GM12875 (cell line): ENCODE measurements around the gene ITPR3.

Experiments used
- H3K4me3 ChIP-seq: one replicate; pipeline ENCODE4 v1.5.1; 2011; ENCODE audit warnings: low read depth, low read length, control low read depth
- TF ChIP-seq, protein P1 (sequence below): IDR thresholded peaks from 2 replicates; pipeline ENCODE4 v1.5.1; 2011; ENCODE audit warnings: low read depth, mild to moderate bottlenecking, control low read depth, inconsistent platforms, low read length, moderate library complexity, borderline replicate concordance; ENCODE audit not compliant: insufficient read depth

The ITPR3 gene

DNA sequence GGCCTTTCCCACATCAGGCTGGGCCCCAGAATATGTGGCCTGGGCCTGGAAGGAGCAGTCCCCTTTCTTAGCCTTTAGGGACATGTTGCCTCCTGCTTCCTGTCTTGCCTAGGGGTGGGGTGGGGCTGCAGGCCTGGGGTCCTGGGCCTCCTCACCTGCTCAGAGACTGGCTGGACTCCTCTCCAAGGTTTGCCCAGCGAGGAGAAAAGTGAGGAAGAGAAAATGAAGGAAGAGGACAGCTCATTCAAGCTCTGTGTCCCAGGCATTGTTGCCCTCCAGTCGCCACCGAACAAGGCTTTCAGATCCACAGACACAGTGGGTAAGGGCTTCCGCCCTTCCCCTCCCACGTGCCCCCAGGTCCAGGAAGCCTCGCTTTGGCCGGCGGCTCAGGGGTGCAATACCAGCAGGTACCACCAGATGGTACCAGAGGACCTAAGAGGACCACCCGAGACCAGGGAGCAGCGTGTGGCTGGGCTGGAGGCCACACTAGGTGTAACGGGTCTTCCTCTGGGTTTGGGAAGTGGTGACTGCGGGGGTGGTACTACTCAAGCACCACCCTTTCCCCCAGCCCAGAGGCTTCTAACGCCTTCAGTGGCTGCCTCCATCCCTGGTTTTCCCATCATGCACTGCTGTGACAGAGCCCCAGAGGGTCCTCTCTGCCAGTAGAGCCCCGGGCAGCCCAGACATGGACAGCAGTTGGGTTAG lies 35.6 kb upstream of the ITPR3 start:
- TF ChIP-seq, protein P1, sequence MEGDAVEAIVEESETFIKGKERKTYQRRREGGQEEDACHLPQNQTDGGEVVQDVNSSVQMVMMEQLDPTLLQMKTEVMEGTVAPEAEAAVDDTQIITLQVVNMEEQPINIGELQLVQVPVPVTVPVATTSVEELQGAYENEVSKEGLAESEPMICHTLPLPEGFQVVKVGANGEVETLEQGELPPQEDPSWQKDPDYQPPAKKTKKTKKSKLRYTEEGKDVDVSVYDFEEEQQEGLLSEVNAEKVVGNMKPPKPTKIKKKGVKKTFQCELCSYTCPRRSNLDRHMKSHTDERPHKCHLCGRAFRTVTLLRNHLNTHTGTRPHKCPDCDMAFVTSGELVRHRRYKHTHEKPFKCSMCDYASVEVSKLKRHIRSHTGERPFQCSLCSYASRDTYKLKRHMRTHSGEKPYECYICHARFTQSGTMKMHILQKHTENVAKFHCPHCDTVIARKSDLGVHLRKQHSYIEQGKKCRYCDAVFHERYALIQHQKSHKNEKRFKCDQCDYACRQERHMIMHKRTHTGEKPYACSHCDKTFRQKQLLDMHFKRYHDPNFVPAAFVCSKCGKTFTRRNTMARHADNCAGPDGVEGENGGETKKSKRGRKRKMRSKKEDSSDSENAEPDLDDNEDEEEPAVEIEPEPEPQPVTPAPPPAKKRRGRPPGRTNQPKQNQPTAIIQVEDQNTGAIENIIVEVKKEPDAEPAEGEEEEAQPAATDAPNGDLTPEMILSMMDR: peak; percentile 87
- H3K4me3 ChIP-seq: no peak overlapping the region

DNA sequence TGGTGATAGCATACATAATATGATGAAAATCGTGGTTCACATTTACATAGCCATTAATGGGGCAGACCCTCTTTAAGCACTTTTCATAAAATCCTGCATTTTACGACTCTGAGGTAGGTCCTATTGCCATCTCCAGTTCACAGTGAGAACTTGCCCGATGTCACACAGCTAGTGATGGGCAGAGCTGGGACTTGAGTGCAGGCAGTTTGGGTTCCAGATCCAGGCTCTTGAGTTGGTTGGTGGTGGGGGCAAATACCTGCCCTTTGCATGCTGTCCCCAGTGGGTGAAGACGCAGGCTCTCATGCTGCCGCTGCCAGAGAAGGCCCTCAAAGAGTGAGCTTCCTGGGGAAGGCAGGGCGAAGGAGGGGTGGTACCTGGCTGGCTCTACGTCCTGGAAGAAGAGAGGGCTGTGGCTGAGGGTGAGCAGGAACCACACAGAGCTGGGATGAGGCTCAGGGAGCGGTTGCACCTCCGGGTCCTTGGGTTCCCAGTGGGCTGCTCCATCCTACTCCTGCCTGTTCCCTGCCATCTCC lies 34.9 kb upstream of the ITPR3 start:
- TF ChIP-seq, protein P1: no peak
- H3K4me3 ChIP-seq: no peak overlapping the region

DNA sequence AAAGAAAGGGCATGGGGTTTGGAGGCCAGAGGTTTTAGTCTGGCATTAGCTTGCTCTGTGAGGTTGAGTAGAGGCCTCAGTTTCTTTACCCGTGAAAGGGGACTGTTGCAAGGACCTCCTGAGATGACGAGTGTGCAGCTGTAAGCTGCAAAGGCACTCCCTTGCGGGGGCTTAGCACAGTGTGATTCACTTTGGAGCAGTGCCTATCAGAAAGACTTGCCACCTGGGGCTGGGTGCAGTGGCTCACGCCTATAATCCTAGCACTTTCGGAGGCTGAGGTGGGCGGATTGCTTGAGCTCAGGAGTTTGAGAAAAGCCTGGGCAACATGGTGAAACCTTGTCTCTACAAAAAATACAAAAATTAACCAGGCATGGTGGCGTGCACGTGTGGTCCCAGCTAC lies 33.6 kb upstream of the ITPR3 start:
- no peak overlapping the region for H3K4me3 ChIP-seq
- TF ChIP-seq, protein P1: no peak

DNA sequence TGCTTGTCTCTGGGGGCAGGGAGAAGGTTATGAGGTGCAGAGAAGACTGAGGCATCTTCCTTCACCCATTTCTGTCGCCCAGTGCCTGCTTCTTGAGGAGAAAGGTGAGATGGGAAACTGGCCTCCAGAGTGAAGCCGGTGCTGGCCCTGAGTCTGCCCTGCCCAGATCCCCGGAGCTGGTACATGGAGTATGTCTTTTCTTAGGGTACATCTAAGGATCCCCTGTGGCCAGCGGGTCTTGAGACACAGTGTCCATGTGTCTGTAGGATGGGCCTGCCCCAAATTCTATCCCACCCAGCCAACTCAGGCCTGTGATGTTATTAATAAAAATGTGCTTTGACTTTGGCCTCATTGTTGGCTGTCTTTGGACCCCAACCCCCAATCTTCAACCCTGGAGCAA lies 32.2 kb upstream of the ITPR3 start:
- TF ChIP-seq, protein P1: no peak

DNA sequence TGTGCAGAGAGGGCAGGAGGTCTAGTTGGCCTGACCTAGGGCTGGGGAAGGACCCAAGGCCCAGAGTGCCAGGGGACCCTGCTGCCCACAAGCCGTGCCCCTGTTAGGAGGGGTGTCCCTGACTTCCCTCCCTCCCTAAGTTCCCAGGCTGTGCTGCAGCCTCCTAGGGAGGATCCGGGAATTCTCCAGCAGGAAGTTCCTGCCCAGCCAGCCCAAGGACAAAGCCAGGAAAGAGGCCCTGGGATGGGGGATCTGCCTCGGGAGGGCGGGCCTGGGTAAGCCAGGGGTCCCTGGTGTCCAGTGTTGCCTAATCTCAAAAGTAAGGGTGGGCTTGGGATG lies 31.8 kb upstream of the ITPR3 start:
- H3K4me3 ChIP-seq: no peak overlapping the region
- TF ChIP-seq, protein P1: no peak

More for the DNA sequence above, 32.2 kb upstream of the ITPR3 start:
- no peak overlapping the region for H3K4me3 ChIP-seq

DNA sequence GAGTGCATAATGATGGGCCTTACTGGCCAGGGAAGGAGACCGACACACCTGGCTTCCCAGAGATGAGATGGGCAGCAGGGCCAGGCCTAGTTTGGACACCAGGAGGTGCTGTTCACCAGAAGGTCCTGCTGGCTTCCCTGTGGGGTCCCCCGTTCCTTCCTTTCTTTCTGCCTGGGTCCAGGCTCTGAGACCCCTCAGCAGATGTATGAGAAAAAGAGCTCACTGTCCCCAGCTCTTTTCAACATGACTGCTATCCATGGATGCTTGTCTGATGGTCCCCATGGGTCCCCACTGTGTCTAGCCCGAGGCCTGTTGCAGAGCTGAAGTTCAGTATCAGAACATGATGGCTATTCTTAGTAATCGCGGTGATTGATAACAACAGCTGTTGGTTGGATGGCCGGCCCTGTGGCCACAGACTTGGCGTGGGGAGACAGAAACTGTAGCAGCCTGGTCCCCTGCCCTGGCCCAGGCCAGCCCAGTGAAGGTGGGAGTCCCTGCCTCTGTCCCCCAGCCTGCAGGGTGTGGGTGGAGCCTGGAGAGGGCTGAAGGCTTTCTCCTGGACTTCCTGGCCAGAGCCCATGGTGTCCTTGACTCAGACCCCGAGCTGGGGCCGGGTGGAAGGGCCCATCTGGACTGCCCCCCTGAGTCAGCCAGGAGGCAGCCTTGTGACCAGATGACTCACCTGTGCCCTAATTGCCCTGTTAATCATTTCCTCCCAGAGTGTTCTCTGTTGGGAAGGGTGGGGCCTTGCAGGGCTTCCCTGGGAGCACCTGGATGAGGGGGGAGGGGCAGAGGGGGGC lies 31.2 kb upstream of the ITPR3 start:
- TF ChIP-seq, protein P1: peak; percentile 87
- H3K4me3 ChIP-seq: no peak overlapping the region
